Stimulated activated CD4-positive, alpha-beta T cell treated with anti-CD3 and anti-CD28 coated beads, Interleukin-2, amount 100 ng/mL, for 24 hours (primary cell): ENCODE data around the gene NUDT21.
"Not testable (repeated sequence)": the region's sequence is repeated elsewhere in the genome, so short reads cannot be mapped to it uniquely, and the experiment has no call there.

Experiments
- DNase-seq, 2 donors: peaks; one replicate each; pipeline ENCODE4 v3.0.0-alpha.2; 2020

Gene NUDT21

GRCh38 chr16:56414366-56414765, 36.8 kb downstream of the NUDT21 start:
- DNase-seq, result no peak

DNA sequence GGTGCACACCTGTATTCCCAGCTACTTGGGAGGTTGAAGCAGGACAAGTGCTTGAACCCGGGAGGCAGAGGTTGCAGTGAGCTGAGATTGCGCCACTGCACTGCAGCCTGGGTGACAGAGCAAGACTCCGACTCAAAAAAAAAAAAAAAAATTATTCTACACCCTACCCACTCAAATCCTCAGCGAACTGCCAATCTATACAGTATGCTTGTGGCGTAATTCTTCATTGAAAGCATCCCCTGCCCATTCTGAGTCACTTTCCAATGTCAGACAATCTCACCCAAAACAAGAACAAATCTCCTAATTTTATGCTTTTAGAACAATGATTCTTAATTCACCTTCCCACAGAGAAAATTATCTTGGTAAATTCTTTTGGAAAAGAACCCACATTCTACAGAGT, 37.8 kb downstream of the NUDT21 start:
- DNase-seq, result no peak

DNA sequence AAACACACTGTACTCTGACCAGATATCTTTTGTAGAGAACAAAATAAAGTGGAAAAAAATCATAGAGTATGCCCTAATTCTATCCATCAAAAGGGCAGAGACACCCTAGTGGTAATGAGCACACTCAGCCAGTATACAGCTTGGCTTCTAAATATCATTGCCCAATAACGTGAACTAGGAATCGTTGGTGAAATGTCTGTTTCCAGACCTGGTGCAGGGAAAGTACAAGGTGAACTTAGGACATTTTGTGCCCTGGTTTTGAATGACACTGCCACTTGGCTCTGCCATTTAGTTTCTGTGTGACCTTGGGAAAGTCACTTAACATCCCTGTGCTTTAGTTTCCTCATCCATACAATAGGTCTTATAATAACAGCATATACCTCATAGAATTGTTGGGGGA, 39.5 kb downstream of the NUDT21 start:
- no peak for DNase-seq

GRCh38 chr16:56411123-56411522, 40.0 kb downstream of the NUDT21 start:
- DNase-seq, result no peak

DNA sequence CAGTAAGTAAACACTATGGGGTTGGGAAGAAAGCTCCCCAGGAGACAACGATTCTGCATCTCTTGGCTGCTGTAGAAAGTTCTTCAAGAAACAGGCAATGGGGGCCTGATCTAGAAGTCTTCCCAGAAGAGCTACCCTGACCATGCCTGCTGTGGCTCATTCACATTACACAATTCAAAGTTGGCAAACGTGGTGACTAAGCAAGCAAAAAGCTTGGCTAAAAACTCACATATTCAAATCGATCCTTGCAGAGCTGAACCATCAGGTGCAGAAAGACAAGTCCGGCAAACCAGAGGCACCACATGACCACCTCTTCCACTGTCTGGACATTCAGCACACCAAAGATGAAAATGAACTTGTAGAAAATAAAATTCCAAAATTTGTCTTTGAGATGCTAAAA, 41.9 kb downstream of the NUDT21 start:
- no peak for DNase-seq

GRCh38 chr16:56408379-56409098, 42.6 kb downstream of the NUDT21 start:
- DNase-seq, result no peak

GRCh38 chr16:56405977-56406672, 45.0 kb downstream of the NUDT21 start:
- DNase-seq, result no peak

DNA sequence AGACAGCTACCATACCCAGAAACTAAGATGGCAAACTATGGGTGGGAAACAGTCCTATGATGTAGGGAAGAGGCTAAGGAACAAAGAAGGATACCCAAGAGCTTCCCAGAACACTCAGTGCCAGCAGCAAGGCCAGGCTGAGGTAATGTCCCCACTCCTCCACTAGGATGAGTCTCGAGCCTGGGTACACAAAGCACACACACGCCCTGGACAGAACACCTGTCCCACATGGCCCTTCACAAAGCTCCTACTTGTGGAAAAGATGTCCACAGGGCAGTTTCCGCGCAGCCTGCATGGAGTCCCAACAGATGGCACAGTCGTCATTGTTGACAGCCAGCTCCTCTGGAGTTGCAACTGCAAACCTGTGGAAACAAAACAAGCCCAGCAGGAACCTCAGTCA, 49.6 kb downstream of the NUDT21 start:
- no peak for DNase-seq

- DNase-seq, result no peak
Measured at GRCh38 chr16:56400458-56400857, 50.7 kb downstream of the NUDT21 start.

GRCh38 chr16:56399486-56399885, 51.6 kb downstream of the NUDT21 start:
- no peak for DNase-seq

- no peak for DNase-seq
Measured at GRCh38 chr16:56399047-56399446, 52.1 kb downstream of the NUDT21 start.

DNA sequence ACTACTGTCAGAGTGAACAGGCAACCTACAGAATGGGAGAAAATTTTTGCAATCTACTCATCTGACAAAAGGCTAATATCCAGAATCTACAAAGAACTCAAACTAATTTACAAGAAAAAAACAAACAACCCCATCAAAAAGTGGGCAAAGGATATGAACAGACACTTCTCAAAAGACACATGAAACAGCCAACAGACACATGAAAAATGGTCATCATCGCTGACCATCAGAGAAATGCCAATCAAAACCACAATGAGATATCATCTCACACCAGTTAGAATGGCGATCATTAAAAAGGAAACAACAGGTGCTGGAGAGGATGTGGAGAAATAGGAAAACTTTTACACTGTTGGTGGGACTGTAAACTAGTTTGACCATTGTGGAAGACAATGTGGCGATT, 54.4 kb downstream of the NUDT21 start:
- DNase-seq, result not testable (repeated sequence)

- DNase-seq, result no peak
Measured at GRCh38 chr16:56389554-56389953, 61.6 kb downstream of the NUDT21 start.

- DNase-seq, result no peak
Measured at GRCh38 chr16:56388209-56388608, 62.9 kb downstream of the NUDT21 start.

GRCh38 chr16:56387396-56387795, 63.7 kb downstream of the NUDT21 start:
- no peak for DNase-seq

GRCh38 chr16:56384074-56384721, 66.9 kb downstream of the NUDT21 start:
- no peak for DNase-seq

GRCh38 chr16:56382901-56383355, 68.2 kb downstream of the NUDT21 start:
- no peak for DNase-seq

DNA sequence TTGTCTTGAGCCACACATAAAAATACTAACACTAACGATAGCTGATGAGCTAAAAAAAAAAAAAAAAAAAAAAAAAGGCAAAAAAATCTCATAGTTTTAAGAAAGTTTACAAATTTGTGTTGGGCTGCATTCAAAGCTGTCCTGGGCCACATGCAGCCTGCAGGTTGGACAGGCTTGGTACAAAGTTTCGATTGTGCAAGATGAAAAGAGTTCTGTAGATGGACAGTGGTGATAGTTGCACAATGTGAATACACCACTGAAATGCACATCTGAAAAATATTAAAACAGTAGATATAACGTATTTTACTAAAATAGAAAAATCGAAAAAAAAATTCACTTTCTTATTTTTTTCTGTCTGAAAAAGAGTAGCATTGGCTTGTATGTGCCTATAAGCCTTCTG, 68.7 kb downstream of the NUDT21 start:
- no peak for DNase-seq

GRCh38 chr16:56380778-56381485, 70.2 kb downstream of the NUDT21 start:
- DNase-seq, result not testable (repeated sequence)
